Stimulated activated CD8-positive, alpha-beta memory T cell treated with anti-CD3 and anti-CD28 coated beads, Interleukin-15, amount 100 ng/mL, for 4 hours (primary cell): ENCODE results near the gene HIRA.
"Not testable (repeated sequence)": the region's sequence is repeated elsewhere in the genome, so short reads cannot be mapped to it uniquely, and the experiment has no call there.

Experiments
- DNase-seq, 2 donors: peaks; one replicate each; pipeline ENCODE4 v3.0.0-alpha.2; 2020; ENCODE audit warnings: low read depth in 2 of 2

The HIRA gene

DNA sequence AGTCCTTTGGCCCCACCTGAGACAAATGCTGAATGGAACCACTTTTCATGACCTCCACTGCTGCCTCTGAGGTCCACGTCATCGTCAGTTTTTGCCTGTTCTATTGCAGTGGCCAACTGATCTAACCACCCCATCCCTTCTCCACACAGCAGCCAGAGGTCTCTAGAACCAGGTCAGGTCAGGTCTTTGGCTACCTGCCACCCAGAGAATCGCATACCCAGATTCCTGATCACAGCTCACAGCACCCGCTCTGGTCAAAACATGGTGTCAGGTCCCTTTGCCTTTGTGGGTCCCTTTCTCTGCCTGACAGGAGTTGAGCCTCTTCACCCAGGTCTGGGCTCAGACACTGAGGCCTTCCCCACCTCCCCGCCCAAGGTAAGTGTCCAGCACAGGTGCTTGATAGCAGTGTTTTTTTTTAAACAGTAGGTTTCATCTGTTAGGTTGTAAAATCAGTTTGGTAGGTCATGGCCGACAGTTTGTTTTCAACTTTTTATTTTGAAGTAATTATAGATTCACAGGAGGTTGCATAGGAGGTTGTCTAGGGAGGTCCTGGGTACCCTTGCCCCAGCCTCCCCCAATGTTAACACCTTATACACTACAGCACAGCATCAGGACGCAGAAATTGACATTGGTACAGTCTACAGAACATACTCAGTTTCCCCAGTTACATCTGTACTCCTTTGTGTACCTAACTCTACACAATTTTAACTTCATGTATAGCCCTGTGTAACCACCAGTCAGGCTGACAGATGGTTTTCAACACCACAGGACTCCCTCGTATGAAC is 9.1 kb upstream of the HIRA start:
- DNase-seq, result no peak

- no peak for DNase-seq
Measured at GRCh38 chr22:19438298-19438697, 6.8 kb upstream of the HIRA start.

DNA sequence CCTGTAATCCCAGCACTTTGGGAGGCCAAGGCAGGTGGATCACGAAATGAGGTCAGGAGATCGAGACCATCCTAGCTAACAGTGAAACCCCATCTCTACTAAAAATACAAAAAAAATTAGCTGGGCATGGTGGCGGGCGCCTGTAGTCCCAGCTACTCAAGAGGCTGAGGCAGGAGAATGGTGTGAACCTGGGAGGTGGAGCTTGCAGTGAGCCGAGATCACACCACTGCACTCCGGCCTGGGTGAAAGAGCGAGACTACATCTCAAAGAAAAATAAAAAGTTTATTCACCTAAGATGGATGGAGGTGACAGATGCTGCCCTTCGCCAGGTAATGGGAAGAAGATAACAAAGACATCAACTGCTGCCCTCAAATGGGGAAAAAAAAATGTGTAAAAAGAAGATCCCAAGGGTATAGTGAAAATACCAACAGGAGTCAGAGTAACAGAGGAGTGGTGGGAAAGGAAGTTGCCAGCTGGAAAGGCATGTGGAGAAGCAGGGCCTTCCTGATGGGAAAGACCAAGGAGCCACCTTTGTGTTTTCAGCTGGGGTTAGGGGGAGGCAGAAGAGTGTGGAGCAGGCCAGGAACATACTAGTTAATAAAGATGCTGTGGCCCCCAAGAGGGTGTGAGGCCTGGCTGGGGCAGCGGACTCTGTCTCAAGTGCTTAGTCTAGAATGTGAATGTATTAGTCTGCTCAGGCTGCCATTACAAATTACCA is 5.1 kb upstream of the HIRA start:
- DNase-seq, result not testable (repeated sequence)

- no peak for DNase-seq
Measured at GRCh38 chr22:19434829-19435580, 3.5 kb upstream of the HIRA start.

DNA sequence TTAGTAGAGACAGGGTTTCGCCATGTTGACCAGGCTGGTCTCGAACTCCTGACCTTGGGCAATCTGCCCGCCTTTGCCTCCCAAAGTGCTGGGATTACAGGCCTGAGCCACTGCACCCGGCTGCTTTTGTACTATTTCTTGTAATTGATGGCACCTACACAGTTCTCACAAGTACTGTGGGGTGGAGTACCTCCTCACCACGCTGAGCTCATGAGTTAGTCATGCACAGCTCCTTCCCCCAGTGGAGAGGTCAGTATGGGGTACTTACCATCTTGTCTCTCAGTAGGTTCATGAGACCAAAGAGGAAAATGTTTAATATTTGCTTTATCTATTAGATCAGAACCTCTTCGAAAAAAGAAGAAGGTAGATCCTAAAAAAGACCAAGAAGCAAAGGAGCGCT is 2.9 kb upstream of the HIRA start:
- DNase-seq, result no peak

DNA sequence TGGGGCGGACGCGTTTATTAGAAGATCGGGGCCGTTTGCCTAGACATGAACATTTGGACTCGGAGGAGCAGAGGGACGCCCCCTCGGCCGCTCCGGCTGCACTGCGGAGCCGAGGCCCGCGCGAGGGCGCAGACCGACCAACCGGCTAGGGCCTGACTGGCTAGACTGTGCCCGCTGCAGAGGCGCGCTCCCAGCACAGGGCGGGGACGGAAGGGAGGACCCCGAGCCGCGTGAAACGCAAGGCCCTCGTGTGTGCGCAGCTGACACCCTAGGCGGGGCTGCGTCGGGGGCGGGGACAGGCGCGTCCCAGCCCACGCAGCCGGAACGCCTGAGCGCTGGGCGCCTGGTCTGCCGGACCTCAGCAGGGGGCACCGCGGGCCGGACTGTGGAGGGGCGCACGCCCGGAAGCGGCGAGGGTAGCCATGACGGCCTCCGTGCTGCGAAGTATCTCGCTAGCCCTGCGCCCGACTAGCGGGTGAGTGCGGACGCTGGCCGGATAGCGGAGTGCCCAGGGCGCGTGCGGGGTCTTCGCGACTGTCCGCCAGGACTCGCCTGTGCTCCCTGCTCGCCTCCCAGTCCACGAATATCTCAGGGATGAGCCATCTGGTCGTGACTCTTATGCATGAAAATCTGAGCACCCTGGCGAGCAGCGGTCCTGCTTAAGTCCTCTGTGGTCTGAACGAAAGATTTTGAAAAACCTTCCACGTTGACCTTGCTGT is 759 bp upstream of the HIRA start, which contains the start of gene MRPL40:
Gene MRPL40 (plus strand): TSS at position 413 of the 719 bp plus-strand sequence. CDS start 10 bp downstream, at position 423.
- peak; percentile 83 for DNase-seq

- no peak for DNase-seq
Measured at GRCh38 chr22:19430890-19431541, 517 bp downstream of the HIRA start.

GRCh38 chr22:19429950-19430889 is 1.3 kb downstream of the HIRA start:
- DNase-seq, result no peak

DNA sequence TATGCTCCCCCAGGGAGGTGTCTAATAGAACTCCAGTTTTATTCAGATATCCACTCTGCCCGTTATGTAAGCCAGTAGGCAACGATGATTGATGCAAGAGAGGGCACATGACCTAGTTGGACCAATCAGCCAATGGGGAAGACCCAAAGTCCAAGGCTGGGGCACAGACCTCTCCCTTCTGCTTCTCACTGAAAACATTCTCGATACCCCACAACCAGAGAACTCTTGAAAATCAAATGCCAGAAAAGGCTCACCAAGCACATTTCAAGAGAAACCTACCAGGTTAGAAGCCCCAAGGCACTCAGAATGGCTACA is 7.4 kb downstream of the HIRA start:
- no peak for DNase-seq

GRCh38 chr22:19422440-19423301 is 8.9 kb downstream of the HIRA start:
- DNase-seq, result no peak

DNA sequence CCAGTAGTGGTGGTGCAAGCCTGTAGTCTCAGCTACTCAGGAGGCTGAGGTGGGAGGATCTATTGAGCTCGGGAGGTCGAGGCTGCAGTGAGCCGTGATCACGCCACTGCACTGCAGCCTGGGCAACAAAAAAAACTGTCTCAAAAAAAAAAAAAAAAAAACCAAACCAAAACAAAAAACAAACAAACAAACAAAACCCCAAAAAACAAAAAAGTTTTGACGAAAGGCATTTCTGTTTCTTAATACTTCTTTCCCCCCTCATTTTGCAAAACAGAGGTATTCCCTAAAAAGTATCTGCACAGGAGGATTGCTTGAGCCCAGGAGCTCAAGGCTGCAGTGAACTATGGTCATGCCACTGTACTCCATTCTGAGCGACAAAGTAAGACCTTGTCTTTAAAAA is 11.2 kb downstream of the HIRA start:
- DNase-seq, result no peak

DNA sequence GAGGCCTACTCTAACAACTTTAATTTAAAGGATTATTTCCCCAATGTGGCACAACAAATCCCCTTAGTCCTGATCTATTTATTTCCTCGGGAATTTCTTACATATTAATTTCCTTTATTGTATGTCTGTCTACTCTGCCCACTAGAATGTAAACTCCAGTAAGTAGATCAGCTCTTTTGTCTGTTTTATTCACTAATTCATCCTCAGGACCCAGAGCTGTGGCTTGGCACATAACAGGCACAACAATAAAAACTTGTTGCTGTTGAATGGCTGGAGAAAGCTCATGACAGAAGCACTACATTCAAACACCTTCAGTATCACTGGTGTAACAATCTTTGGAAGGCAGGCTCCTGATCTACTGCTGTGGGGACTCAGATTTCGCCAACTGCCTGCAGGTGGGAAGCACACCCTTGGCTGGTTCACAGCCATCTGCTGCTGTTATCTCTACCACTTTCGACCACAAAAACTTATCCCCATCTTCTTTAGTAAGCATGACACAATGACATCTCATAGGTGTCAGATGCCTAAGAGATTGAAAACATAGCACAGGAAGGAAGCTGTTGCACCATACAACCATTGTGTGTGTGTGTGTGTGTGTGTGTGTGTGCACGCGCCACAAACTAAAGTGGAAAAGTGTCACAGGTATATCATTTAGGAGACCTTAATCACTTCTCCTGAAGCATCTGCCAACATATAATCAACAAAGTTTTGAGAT is 11.9 kb downstream of the HIRA start:
- no peak for DNase-seq

DNA sequence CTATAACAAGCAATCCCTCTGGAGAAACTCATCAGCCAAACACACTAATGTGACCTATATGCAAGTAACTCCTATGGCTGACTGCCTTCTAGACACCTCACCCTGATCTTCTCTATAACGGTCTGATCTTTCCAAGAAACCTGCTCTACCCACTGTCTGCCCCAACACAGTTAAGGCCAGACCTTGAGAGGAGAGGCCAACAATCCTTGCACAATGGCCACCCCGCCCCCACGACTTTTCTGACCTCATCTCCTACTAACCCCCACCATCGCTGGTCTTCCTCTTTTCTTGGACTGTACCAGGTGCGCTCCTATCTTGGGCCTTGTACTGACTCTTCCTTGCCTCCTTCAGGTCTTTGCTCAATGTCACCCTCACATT is 12.5 kb downstream of the HIRA start:
- no peak for DNase-seq

DNA sequence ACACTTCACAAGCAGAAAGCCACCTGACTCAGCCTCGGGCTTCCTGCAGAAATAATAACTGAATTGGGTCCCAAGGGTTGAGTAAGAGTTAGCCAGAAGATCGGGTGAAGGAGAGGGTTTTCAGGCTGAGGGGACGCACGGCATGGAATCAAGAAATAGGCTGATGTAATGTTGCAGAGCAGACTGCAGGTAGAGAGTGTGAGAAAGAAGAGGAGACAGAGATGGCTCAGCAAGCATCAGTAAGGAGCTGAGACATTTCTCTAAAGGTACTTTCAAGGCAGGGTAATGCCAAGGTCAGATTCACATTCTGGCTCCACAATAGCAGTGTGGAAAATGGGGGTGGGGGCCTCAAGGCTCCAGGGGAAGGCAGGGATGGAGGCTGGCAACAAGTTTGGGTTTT is 18.6 kb downstream of the HIRA start:
- no peak for DNase-seq

DNA sequence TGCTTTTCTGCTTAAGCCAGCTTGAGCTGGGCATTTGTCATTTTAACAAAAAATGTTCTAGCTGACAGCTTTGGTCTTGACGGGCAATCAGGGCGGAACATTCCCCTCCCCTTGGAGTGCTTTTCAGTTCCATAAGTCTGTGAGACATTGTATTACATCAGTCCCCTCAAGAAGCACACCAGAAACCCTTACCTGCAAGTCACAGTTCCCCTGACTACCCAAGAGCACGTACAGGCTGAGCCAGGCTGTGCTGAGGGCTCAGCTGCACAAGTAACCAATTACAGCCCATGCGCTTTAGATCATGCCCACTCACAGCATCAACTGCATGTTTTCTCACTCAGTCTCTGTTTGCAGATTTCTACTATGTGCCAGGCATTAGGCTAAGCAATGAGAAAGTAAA is 19.1 kb downstream of the HIRA start:
- no peak for DNase-seq

- DNase-seq, result no peak
Measured at GRCh38 chr22:19411690-19412045, 19.9 kb downstream of the HIRA start.

DNA sequence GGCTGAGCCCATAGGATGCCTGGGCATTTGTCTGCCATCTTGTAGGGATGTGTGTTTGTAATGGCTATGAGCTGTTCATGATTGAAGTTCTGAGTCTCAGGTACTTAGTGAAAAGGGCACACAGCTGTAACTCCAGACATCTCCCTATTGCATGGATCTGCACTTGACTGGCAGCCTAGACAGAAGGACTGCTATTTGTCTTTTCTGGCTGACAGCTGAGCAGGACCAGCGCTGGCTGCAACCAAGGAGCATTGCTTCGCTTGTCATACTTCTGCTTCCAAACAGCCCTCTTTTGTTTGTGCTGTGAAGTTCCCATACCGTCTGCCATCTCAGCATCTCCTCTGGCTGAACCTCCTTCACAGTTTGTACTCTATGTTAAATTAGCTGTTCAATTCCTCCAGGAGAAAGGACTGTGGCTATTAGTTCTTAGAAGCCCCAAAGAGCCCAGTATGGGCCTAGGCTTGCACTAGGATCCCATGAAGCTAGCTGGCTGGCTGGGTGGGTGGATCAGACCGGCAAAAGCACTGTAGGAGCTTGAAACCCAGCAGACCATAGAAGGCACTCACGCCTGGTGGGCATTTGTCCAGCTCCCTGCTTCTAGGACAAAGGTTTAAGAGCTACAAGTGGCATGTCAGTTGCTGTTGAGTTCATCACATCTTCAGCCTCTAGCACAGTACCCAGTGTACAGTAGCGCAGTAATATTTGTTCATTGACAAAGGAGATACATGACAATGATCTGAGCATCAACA is 20.4 kb downstream of the HIRA start:
- no peak for DNase-seq
